Skin of body (tissue), 2 donors: Measurements from ENCODE around the gene NACC2. TPM values are rescaled to one million over a fixed set of nuclear protein-coding genes. Genes with fewer than 3 reads are reported as not detected.

ENCODE experiments used
- DNase-seq: peaks from one replicate; lab custom pipeline; 2025; lab: John Stamatoyannopoulos, UW
- total RNA-seq: library from RNA; depleted of rRNA; stranded (reverse); fragments of >200 nt; gene quantifications from one replicate; pipeline ENCODE4 v1.2.3, GENCODE V29; 2014

The NACC2 gene
- total RNA-seq, 1 donor from 2014 or later, result 2.9 TPM

DNA sequence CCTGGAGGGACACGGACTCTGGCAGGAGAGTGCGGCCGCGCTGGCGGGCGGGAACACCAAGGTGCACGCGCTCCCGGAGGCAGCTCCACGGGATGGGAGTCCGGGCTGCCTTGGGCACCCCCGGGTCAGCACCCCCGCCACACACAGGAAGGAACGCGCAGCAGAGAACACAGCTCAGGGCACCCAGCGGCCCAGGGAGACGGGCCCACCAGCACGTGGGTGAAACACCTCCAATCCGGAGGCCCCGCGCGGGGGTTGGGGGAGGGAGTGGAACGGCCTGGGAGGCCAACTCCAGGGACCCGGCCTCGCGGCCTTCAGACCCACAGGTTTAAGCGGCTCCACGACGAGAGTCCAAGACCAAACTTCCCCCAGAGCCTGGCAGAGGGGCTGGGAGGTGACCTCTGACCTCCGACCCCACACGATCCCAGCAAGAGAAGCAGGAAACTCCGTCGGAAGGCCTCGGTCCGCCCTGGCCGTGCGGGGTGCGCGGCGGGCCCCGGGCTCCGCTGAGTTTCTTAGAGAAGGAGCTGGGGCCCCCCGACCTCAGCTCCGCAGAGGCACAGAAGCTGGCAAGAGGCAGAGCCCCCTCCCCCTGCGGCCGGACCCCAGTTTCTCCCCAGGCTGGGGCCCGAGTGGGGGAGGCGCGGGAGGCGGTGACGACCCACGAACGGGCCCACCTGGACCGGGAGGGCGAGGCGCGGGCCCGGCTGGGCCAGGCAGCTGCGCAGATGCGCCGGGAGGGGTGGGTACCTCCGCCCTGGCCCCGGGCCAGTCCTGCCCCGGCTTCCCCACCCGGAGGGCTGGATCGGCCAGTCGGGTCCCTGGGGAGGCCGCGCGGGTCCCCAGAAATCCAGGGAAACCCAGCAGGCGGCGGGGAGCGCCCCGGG, 851 bp downstream of the NACC2 start:
- no peak for DNase-seq

DNA sequence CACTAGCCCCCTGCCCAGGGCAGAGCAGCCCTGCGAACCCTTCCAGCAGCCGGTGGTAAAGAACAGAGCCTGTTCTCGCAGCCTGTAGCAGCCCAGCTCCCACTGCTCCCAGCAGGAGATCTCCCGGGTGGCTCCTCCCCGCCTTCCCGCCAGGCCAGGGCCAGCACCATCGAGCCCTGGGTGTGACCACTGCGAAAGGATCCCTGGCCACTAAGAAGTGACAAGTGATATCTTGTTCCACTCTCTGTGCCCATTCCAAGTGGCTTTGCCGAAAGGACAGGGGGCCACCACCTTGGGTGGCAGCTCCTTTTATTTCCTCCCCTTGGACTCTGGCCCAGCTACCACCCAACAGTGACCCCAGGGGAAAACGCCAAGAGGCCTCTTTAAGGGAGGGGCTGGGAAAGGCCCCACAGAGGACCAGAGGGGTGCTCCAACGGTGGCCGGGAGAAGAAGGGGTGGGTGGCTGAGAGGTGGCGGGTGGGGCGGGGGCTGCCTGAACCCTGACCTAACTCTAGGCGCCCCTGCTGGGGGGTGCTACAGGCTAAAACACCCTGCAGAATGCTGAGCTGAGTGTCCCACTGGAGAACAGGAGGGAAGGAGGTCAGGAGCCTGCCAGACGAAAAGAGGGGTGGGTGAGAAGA, 1.6 kb downstream of the NACC2 start:
- DNase-seq, result no peak

DNA sequence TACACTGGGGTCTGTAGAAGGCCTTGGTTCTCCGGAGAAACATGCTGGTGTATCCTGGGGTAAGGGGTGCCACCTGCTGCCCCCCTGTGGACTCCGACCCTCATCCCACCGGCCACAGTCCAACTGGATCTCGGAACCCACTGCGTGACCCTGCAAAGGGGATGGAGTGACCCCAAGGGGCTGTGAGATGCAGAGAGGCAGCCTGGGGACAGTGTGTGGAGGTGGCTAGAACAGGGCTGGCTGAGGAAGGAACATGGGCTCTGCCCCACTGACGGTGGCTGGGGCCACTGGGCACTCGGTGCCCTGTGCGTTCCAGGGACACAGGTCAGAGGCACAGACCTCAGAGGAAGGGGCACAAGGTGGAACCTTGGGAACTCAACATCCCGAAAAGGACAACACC, 2.3 kb downstream of the NACC2 start:
- DNase-seq, result no peak

DNA sequence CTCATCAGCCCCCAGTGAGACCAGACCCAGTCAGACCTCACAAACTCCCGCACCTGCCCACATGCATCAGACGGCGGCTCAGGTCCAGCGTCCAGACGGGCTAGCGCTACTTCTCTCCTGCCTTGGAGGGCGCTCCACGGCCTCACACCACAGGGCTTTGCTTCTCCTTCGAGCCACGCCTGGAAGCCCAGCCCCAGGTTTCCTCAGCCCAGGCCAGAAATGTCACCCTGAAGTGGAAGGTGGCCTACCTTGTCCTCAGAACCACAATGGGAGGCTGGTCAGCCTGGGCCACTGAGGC, 2.8 kb downstream of the NACC2 start:
- DNase-seq, result no peak

DNA sequence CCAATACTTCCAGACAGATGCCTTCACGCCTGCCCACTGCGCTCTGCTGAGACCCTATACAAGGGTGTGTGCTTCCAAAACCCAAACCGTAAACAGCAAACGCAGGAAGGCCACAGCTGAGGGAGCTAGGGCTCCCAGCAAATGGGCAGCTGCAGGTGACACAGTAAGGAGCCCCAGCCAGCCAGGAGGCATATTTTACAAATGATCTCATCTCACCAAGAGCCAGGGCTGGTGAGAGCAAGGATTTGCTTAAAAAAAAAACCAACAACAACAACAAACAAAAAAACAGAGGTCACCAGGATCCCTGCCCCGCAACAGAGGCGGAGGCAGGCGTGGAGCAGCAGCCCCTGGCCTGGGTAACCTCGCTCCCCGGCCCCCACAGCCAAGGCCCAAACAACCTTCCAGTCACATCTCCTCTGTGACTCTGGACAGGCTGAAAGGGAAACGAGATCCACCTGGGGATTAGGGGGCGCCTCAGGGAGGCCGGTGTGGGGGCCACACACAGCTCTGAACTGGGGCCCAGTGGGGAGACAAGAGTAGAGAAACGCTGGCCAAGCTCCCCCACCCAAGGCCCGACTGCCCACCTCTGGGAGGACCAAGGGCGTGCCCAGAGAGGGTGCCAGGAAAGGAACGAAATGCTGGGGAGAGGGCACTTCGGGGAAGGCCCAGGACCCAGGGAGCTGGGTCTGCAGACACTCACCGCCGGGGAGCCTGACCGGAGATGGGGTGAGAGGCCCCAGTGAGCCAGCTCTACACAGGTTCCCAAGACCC, 3.3 kb downstream of the NACC2 start:
- no peak for DNase-seq

DNA sequence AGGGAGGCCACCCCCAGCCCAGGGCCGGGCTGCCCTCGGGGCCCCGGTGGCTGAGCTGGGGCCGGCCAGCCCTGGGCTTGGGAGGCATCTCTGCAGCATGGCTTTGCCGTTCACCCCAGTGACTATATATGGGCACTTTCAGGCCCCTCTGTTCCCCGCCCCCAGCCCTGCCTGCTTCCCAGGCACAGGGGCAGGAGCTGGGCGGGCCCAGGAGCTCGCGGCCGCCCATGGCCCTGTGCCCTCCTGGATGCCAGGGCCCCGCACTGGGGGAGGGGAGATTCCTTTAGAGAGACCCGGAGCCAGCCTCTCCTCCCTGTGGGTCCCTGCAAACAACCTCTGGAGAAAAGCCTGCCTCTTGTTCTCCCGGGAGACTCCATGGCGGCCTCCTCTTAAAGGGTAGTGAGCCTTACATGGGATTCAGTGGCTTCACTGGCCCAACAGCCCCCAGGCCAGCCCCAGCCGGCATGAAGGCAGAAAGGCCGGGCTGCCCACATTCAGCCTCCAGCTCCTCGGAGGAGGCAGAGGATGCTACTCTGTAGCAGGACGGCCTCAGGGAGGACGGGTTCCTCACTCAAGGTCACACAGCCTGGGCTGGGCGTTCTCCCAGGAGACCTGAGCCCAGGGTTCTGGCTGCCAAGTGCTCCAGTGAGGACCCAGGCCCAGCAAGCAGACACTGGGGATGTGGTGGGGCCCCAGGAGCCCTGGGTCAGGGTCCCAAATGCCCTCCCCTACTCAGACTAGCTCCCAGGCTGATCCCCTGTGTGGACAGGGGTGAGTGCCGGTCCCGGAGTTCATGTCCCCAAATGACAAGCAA, 4.1 kb downstream of the NACC2 start:
- no peak for DNase-seq

DNA sequence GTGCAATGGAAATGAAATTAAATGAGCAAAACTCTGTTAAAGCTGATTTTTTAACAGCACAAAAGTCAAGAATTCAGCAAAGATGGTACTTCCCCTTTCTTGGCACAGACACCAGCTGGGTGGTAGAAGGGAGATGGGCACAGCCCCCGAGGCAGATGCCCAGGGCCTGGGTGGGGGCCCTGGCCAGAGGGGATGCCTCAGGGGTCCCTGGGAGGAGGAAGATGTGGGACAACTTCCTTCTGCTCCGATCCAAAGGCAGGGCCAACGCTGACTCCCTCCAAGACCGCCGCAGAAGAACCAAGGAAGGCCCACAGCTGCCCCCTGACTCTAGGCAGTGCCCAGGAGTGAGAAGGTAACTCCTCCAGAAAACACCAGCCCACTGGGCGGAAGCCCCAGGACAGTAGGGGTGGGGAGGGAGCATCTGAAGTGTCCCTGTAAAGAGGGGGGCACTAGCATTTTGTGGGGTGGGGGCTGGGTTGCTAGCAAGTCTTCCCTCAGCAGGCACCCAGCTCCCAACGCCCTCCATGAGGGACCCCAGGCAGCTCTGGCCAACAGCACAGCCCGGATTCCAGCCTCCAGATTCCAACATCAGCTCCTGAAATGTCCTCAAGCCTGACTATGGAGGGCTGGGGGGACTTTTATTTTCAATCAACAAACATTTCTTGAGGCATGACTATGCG, 4.9 kb downstream of the NACC2 start:
- DNase-seq, result no peak

DNA sequence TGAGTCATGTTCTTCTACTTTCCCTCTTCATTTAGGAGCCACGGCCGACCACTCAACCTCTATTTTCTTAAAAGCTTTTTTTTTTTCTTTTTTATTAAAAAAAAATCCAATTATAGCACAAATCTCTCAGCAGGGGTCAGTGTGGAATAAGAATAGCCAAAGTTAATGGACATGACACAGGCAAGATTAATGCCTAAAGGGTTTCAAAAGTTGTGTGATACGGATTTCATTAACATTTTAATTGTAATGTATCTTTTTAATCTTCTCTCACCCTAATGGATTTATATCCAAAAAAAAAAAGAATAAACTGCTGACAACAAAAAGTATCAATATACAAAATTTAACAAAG, 5.4 kb downstream of the NACC2 start:
- DNase-seq, result no peak

DNA sequence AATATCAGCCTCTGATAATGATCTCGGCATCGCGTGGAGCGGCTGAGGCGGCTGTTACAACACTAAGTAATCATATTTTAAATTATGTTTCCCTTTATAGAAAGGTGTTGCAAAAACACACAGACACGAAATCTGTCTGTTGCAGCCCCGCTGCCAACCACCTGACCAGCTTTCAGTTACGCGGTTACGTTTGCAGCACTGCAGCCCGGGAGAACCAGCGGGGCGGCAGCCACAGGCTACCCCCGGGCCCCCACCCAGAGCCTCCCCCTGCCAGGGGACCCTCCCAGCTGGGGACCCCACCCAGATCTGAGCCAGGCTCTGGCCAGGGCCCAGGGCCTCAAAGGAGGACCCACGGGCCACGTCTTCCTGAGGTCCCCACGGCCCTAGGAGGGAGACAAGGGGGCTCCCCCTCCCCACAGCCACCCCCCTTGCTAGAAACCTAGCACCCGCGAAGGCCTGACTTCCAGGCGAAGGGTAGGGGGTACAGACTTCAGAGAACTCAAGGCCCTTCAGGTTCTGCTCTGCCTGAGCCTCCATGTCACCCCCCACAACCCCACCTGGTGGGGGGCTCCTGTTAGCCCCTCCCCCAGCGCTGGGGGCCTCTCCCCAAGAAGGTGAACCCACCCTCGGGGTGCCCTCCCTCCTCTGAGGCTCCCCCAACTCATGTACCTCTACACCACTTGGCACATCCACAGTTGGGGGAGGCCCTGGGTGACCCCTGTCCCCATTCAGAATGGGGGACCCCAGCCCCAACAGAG, 6.0 kb downstream of the NACC2 start:
- DNase-seq, result no peak

DNA sequence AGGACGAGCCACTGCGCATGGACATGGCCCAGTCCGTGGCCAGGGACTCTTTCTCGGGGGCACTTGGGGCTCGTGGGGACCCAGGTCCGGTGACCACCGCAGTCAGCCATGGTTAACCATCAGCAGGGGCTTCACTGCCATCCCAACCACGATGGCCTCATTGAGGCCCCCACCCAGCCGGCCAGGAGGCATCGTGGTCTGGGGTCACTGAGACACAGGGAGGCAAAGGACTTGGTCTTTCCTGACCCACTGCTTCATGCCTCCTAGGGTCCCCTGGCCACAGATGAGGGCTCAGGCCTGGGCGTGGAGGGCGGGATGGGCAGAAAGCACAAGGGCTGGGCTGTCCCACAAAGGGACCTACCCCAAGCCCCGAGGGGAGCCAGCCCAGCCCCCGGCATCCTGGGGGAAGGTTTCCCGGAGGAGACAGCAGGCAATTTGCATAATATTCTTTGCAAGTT, 6.6 kb downstream of the NACC2 start:
- no peak for DNase-seq

DNA sequence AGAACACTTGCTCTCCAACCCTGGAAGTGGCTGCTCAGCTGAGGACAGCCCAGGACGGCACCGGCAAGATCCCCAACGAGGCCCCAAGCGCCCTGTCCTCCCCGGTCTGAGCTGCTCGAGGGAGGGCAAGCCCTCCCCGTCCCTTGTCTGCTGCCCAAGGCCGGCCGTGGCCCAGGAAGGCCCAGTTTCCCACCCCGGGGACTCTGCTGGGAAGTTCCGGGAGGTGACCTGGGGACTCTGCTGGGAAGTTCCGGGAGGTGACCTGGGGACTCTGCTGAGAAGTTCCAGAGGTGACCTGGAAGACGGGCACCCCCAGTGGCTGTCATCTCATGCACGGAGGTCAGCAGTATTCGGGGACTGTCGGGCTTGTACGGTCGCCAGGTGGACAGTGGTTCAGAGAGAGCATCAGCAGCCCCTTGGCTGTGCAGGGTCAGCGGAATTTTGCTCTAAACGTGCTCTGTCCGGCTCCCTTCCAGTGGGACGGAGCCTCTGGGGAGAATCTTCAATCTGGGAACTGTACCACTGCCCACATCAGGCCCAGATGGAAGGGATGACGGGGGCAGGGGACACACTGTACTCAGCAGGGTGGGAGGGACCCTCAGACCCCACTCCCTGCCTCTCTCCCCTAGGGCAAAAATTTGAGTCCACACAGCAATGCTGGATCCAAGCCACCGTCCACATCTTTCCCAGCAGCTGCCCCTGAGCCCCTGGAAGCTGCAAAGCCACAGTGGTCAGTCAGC, 7.2 kb downstream of the NACC2 start:
- no peak for DNase-seq

DNA sequence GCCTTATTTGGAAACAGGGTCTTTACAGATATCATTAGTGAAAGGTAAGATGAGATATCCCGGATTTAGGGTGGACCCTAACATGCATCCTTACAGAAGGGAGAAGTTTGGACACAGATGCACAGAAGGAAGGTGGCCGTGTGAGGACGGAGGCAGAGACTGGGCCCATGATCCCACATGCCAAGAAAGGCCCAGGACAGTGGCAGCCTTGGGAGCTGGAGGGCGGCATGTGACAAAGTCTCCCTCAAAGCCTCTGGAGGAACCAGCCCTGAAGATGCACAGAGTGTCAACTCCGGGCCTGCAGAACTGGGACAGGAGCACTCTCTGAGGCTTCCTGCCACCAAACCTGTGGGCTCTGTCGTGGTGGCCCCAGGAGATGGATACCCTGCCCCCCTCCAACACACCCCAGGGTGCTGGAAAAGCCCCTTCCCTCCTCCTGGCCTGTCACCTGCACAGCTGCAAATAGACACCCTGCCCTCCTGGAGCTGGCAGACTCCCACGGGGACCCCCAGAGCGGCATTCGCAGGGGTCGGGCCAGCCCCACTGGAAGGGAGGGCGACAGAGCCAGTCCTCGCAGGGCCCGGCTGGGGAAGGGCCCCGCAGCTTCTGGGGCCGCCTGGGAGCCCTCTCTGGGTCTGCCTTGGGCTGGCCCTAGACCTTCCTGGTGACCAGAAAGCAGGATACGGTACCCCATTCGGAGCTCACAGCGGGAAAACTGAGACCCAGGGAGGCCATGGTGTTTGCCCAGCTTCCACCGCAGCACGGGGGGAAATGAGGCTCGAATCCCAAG, 7.9 kb downstream of the NACC2 start:
- DNase-seq, result no peak

DNA sequence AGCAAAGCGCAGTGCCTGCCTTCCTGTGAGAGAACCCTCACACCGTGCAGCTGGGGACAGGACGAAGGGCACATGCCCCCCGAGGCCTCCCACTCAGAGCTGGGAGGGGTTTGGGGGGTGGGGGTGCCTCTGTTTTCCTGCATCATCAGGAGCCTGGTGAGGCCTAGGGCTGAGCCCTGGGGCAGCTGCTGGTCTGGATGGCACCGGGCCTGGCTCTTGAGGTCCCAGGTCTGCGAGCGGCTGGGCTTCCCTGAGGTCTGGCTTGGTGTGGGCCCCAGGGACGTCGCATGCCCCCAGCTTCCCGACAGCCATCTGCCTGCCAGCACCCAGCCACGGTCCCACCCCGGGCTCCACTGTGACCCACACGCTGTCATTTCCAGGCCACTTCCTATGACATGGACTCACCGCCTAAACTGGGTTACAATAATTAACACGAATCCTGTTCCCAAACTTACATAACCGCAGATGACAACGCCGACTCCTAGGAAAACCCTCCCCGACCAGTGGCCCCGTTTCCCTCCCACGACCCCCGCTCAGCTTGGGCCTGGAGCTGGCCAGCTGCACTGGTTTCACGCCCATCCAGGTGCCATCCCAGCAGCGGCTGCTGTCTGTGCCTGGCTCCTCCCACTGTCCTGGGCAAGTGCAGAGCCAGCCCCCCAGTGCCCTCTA, 8.7 kb downstream of the NACC2 start:
- no peak for DNase-seq

DNA sequence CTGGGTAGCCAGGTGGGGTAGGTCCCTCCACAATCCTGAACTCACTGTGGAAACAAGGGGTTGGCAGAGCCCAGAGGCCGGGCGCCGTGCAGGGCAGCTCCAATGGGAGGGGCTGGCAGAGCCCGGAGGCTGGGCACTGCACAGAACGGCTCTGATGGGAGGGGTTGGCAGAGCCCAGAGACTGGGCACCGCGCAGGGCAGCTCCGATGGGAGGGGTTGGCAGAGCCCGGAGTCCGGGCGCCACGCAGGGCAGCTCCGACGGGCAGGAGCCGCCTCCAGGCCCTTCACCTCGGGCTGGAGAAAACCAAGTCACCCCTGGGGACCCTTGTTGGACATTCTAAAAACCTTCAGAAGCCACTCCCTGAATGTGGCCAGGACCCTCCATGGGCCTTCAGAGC, 9.3 kb downstream of the NACC2 start:
- DNase-seq, result no peak

DNA sequence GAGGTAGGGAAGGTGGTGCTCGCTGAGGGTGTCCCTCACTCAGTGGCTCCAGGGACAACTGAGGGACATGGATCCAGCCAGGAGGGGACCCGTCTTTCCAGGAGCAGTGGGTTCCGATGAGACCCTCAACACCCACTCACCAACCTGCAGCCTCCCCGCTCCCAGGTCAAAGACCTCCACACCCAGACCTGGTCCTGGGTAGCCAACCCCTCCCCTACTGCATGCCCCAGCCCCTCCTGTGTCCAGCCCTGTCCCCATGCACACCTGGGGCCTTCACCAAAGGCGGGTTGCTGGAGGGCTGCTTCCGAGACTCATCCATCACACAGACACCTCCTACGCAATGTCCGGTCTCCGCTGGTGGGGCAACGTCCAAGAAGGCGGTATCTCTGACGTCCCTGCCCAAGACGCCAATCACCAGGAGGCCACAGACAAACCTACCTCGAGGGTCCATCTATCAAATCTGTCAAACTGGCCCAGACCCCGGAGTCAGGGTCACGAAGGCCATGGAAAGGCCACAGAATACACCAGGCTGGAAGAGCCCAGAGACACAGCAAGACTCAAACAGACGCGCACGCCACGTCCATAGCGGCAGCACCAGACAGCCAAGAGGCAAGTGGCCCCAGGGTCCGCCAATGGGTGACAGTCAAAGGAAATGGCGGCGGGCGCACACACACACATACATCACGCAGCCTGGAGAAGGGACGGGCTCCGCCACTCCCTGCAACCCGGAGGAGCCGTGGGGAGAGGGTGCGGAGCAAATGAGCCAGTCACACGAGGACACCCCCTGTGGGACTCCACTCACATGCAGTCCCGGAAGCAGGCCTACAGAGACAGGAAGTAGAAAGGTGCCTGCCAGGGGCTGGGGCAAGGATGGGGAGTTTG, 10.8 kb downstream of the NACC2 start:
- DNase-seq, result no peak

DNA sequence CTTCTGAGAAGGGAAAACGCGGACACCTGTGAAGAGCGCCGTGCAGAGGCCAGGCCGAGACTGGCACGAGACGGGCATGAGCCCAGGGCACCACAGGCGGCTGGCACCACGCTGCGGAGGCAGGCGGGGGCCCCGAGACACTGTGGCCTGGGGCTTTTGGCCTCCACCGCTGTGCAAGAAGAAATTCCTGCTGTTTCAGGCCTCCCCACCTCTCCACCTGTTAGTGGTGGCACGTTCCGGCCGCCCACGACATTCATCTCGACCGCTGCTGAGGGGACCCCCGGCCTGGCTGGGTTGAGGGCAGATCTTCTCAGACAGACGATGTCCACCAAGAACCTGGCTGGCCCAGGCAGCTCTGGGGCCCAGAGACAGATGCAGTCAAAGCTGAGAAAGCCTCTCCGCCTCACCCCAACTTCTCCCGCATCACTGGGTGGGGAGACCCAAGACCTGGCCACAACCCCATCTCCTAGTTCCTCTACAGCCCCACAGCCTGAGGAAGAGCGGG, 11.5 kb downstream of the NACC2 start:
- no peak for DNase-seq
